Fibroblast of lung (primary cell): ENCODE data around the gene SOSTDC1. TPM values are rescaled to one million over a fixed set of nuclear protein-coding genes. Genes with fewer than 3 reads are reported as not detected.

Source experiments
- DNase-seq, 2 donors: peaks; one replicate each; pipeline versions ENCODE4 v3.0.0 to v3.0.0-alpha.2; 2010; ENCODE audit warnings: low read depth in 2 of 2
- H2AFZ ChIP-seq: 2 replicates; pipeline ENCODE4 v1.5.1; 2012; ENCODE audit warnings: low read length, control low read depth, inconsistent platforms
- H3K27ac ChIP-seq: 2 replicates; pipeline ENCODE4 v1.5.1; 2011; ENCODE audit warnings: low read length, control low read depth; ENCODE audit not compliant: insufficient read depth
- H3K27me3 ChIP-seq: 2 replicates; pipeline ENCODE4 v1.5.1; 2011; ENCODE audit warnings: mild to moderate bottlenecking, low read length; ENCODE audit not compliant: control insufficient read depth, insufficient read depth
- H3K36me3 ChIP-seq: 2 replicates; pipeline ENCODE4 v1.5.1; 2011; ENCODE audit warnings: low read length; ENCODE audit not compliant: control insufficient read depth, insufficient read depth
- H3K4me1 ChIP-seq: 2 replicates; pipeline ENCODE4 v1.5.1; 2011; ENCODE audit warnings: low read length; ENCODE audit not compliant: control insufficient read depth, insufficient read depth; ENCODE audit errors: extremely low read depth
- H3K4me2 ChIP-seq: 2 replicates; pipeline ENCODE4 v1.5.1; 2011; ENCODE audit warnings: low read length, control low read depth; ENCODE audit not compliant: insufficient read depth; ENCODE audit errors: extremely low read depth
- H3K4me3 ChIP-seq, 4 experiments: fragments of 200-600 bp in 1 of 4; sonication (generic) in 1 of 4; replicated peaks in 1 of 4; 2 replicates each; pipeline ENCODE4 v1.5.1; 2011 to 2016; ENCODE audit warnings: low read length in 4 of 4, low read depth in 3 of 4, mild to moderate bottlenecking in 3 of 4, control low read depth in 2 of 4, inconsistent platforms in 1 of 4, mixed read lengths in 1 of 4; ENCODE audit not compliant: insufficient read depth in 1 of 4; ENCODE audit errors: control extremely low read depth in 1 of 4
- H3K79me2 ChIP-seq: 2 replicates; pipeline ENCODE4 v1.5.1; 2012; ENCODE audit warnings: mild to moderate bottlenecking, low read length, inconsistent platforms; ENCODE audit not compliant: control insufficient read depth, insufficient read depth
- H3K9ac ChIP-seq: 2 replicates; pipeline ENCODE4 v1.5.1; 2011; ENCODE audit warnings: mild to moderate bottlenecking, low read length, control low read depth; ENCODE audit not compliant: insufficient read depth
- H3K9me3 ChIP-seq: 2 replicates; pipeline ENCODE4 v1.5.1; 2012; ENCODE audit warnings: low read depth, low read length; ENCODE audit not compliant: control insufficient read depth, insufficient read depth
- H4K20me1 ChIP-seq: 2 replicates; pipeline ENCODE4 v1.5.1; 2011; ENCODE audit warnings: low read length; ENCODE audit not compliant: control insufficient read depth, insufficient read depth; ENCODE audit errors: extremely low read depth
- CTCF ChIP-seq, 2 donors: IDR thresholded peaks in 1 of 2; conservative IDR thresholded peaks in 1 of 2; 1 replicate in 1 of 2; 2 replicates in 1 of 2; pipeline ENCODE4 v1.5.1; 2011 to 2012; ENCODE audit warnings: low read length in 2 of 2, control low read depth in 1 of 2, inconsistent platforms in 1 of 2, low read depth in 1 of 2, mild to moderate bottlenecking in 1 of 2
- EZH2 ChIP-seq: IDR thresholded peaks from 2 replicates; pipeline ENCODE4 v1.5.1; 2012; ENCODE audit warnings: low read length, control low read depth, mild to moderate bottlenecking; ENCODE audit errors: missing control alignments
- polyA plus RNA-seq, 2 donors: library from polyadenylated mRNA; depleted of rRNA in 1 of 2; stranded (reverse) in 1 of 2; unstranded in 1 of 2; fragments of >200 nt; gene quantifications; 2 replicates each; pipeline ENCODE4 v1.2.1, GENCODE V29; 2011 to 2012; ENCODE audit warnings: missing spikeins in 1 of 2
- total RNA-seq: library from RNA; depleted of rRNA; stranded (reverse); fragments of >200 nt; gene quantifications from 2 replicates; pipeline ENCODE4 v1.2.1, GENCODE V29; 2014

The SOSTDC1 gene
- total and polyA plus RNA-seq, 2 donors (not counting 1 experiment from before 2014, with no cell fraction given): under 0.01 to 0.05 TPM

DNA sequence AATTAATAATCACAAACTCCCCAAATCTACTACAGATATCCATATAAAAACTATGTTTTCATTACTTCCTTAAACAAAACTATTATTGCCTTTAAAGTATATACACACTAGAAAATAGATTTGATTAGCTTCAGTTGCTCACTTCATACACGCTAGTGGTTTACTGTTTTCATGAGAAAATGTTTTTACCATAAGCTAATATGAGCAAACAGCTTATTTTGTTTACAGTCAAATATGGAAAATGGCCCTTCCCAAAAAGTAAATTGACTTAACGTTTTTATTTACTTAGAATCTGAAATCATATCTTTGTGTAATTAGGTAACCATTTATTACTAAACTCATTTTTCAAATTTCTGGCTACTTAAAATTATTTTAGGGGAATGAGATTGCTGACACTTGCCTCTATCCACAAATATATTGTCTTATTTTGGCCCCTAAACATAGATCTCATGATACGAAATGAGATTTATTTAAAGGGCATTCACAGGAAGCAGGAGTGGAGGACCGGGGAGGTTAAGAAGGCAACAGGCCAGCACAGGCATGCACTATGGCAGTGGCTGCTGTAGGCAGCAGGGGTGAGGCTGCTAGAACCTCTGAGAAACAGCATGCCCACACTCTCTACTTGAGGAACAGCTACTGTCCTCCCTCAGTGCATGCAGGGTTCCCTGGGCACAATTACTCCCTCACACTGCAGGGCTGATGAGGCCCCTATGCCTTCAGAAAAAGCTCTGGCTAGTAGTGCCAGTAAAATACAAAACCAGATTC is 29.6 kb upstream of the SOSTDC1 start:
- H3K9ac ChIP-seq: no peak overlapping the region
- H3K27ac ChIP-seq: no peak overlapping the region
- no peak for TF ChIP-seq CTCF (conservative IDR thresholded peaks at IDR 0.05 in 1 of 2, IDR thresholded peaks at IDR 0.05 in 1 of 2; ENCODE audit: low read depth in 1 of 2, low read length in 2 of 2)
- TF ChIP-seq EZH2: no peak
- no peaks in the 10 kb centered on the region for H3K27me3 ChIP-seq
- no peaks in the 10 kb centered on the region for H3K36me3 ChIP-seq
- no peaks in the 10 kb centered on the region for H4K20me1 ChIP-seq
- no peaks in the 10 kb centered on the region for H3K79me2 ChIP-seq
- no peak for DNase-seq
- H3K4me1 ChIP-seq: no peaks in the 10 kb centered on the region
- H3K4me3 ChIP-seq: no peak overlapping the region
- no peak overlapping the region for H2AFZ ChIP-seq
- no peak overlapping the region for H3K4me2 ChIP-seq
- H3K9me3 ChIP-seq: no peaks in the 10 kb centered on the region

GRCh38 chr7:16494551-16494950 is 29.0 kb upstream of the SOSTDC1 start:
- no peaks in the 10 kb centered on the region for H3K27me3 ChIP-seq
- TF ChIP-seq EZH2: no peak
- TF ChIP-seq CTCF (conservative IDR thresholded peaks at IDR 0.05 in 1 of 2, IDR thresholded peaks at IDR 0.05 in 1 of 2; ENCODE audit: low read depth in 1 of 2, low read length in 2 of 2): no peak
- H3K9me3 ChIP-seq: no peaks in the 10 kb centered on the region
- H2AFZ ChIP-seq: no peak overlapping the region
- DNase-seq: peak in 1 of 2 donors; percentile 7
- no peak overlapping the region for H3K4me3 ChIP-seq
- H3K4me2 ChIP-seq: no peak overlapping the region
- H3K79me2 ChIP-seq: no peaks in the 10 kb centered on the region
- H3K27ac ChIP-seq: no peak overlapping the region
- H3K36me3 ChIP-seq: no peaks in the 10 kb centered on the region
- no peaks in the 10 kb centered on the region for H3K4me1 ChIP-seq
- no peaks in the 10 kb centered on the region for H4K20me1 ChIP-seq
- H3K9ac ChIP-seq: no peak overlapping the region

GRCh38 chr7:16493266-16493665 is 27.7 kb upstream of the SOSTDC1 start:
- Histone ChIP-seq H2AFZ (no peak overlapping the region), H3K9me3 (no peaks in the 10 kb centered on the region), H4K20me1 (no peaks in the 10 kb centered on the region), H3K27me3 (no peaks in the 10 kb centered on the region), H3K4me2 (no peak overlapping the region), H3K4me3 (no peak overlapping the region), H3K79me2 (no peaks in the 10 kb centered on the region), H3K36me3 (no peaks in the 10 kb centered on the region), H3K27ac (no peak overlapping the region), H3K4me1 (no peaks in the 10 kb centered on the region), H3K9ac (no peak overlapping the region)
- TF ChIP-seq CTCF (conservative IDR thresholded peaks at IDR 0.05 in 1 of 2, IDR thresholded peaks at IDR 0.05 in 1 of 2; ENCODE audit: low read depth in 1 of 2, low read length in 2 of 2) (no peak), EZH2 (no peak)
- no peak for DNase-seq
